Upper lobe of left lung (tissue), 6 donors: ENCODE measurements around the gene PPP1R12B. TPM values are rescaled to one million over a fixed set of nuclear protein-coding genes. Genes with fewer than 3 reads are reported as not detected.
"Not testable (repeated sequence)": the region's sequence is repeated elsewhere in the genome, so short reads cannot be mapped to it uniquely, and the experiment has no call there.

Experiments
- ATAC-seq, 2 donors: fragments of 200-7000 bp; cut with Tn5 transposase; one replicate each; pipeline ENCODE4 v1.9.1; 2022; ENCODE audit warnings: mild to moderate bottlenecking in 2 of 2, moderate library complexity in 2 of 2; ENCODE audit not compliant: low FRiP score in 2 of 2
- DNase-seq, 2 donors: peaks; one replicate each; pipeline ENCODE4 v3.0.0-alpha.2; 2019 to 2020
- H3K27ac ChIP-seq, 4 donors: fragments of 200-600 bp; sonication (generic); one replicate each; pipeline ENCODE4 v1.5.1; 2016 to 2019
- H3K27me3 ChIP-seq, 4 donors: fragments of 200-600 bp; sonication (generic); one replicate each; pipeline ENCODE4 v1.5.1; 2017 to 2019
- H3K36me3 ChIP-seq, 4 donors: fragments of 200-600 bp; sonication (generic); one replicate each; pipeline ENCODE4 v1.5.1; 2016 to 2019
- H3K4me1 ChIP-seq, 4 donors: fragments of 200-600 bp; sonication (generic); one replicate each; pipeline ENCODE4 v1.5.1; 2018 to 2019
- H3K4me3 ChIP-seq, 4 donors: fragments of 200-600 bp; sonication (generic); one replicate each; pipeline ENCODE4 v1.5.1; 2017 to 2019; ENCODE audit warnings: mild to moderate bottlenecking in 2 of 4, moderate library complexity in 1 of 4
- H3K9me3 ChIP-seq, 4 donors: fragments of 200-600 bp; sonication (generic); one replicate each; pipeline ENCODE4 v1.5.1; 2018 to 2019
- CTCF ChIP-seq, 6 experiments: fragments of 450-650 bp in 4 of 6; fragments of 200-600 bp in 2 of 6; sonication (generic) in 2 of 6; IDR thresholded peaks; one replicate each; pipeline ENCODE4 v1.5.1; 2016 to 2019; ENCODE audit warnings: antibody characterized with exemption in 6 of 6
- EP300 ChIP-seq, 4 donors: sonication (generic); formaldehyde crosslinking; IDR thresholded peaks; one replicate each; pipeline ENCODE4 v1.5.1; 2017; ENCODE audit warnings: antibody characterized with exemption in 4 of 4, control low read depth in 2 of 4
- POLR2A ChIP-seq, 4 donors: fragments of 450-650 bp; IDR thresholded peaks; one replicate each; pipeline ENCODE4 v1.5.1; 2016 to 2017; ENCODE audit warnings: antibody characterized with exemption in 4 of 4, mild to moderate bottlenecking in 2 of 4
- POLR2AphosphoS5 ChIP-seq, 2 donors: sonication (generic); formaldehyde crosslinking; IDR thresholded peaks; one replicate each; pipeline ENCODE4 v1.5.1; 2017; ENCODE audit warnings: antibody characterized with exemption in 2 of 2
- WGBS, 2 donors: methylation state at CpG; one replicate each; pipeline ENCODE4 v1.1.5; 2017 to 2018; 5-methylcytosine and 5-hydroxymethylcytosine counted together
- total RNA-seq, 6 donors: library from RNA; depleted of rRNA in 4 of 6; stranded (reverse); fragments of >200 nt in 4 of 6; gene quantifications; one replicate each; pipeline versions ENCODE4 v1.1.0 to v1.2.1, GENCODE V29; 2016 to 2021
- donor health status: DM: no; HTN: no; CAD: no; lungs with moderate emphysema.
- donor health status: DM: no; HTN: yes; CAD: no; lungs with severe emphysema.

The PPP1R12B gene
- total RNA-seq, 6 donors from 2014 or later = 27.6 to 120 (median 40.5) TPM

- no peak for DNase-seq
- no peak overlapping the region for H3K27ac ChIP-seq
These were observed 16.8 kb downstream of the PPP1R12B start for GRCh38 chr1:202365092-202365815.

GRCh38 chr1:202367271-202367670, 18.8 kb downstream of the PPP1R12B start:
- TF ChIP-seq EP300 (IDR thresholded peaks at IDR 0.05) = no peak
- TF ChIP-seq CTCF (IDR thresholded peaks at IDR 0.05) = no peak
- no peak for TF ChIP-seq POLR2A (IDR thresholded peaks at IDR 0.05)
- TF ChIP-seq POLR2AphosphoS5 (IDR thresholded peaks at IDR 0.05) = no peak
- Histone ChIP-seq H3K27me3 (no peaks in the 10 kb centered on the region), H3K36me3 (no peaks in the 10 kb centered on the region), H3K27ac (no peak overlapping the region), H3K4me1 (peaks cover 0 to 10% (median 2%) of the 10 kb centered on the region in 4 donors), H3K4me3 (no peak overlapping the region), H3K9me3 (no peaks in the 10 kb centered on the region)
- 95 to 100% methylated on average over 1 of the region's 1 CpG for WGBS, 2 donors
- DNase-seq (no peak), ATAC-seq (no peak)

More at GRCh38 chr1:202365092-202365815, 16.8 kb downstream of the PPP1R12B start:
- Histone ChIP-seq H3K27me3 (no peaks in the 10 kb centered on the region), H3K4me3 (no peak overlapping the region), H3K4me1 (peaks cover 0 to 10% (median 2%) of the 10 kb centered on the region in 4 donors), H3K9me3 (no peaks in the 10 kb centered on the region), H3K36me3 (no peaks in the 10 kb centered on the region)
- 75 to 82% methylated on average over 4 of the region's 4 CpGs for WGBS, 2 donors
- TF ChIP-seq EP300 (IDR thresholded peaks at IDR 0.05) = no peak
- TF ChIP-seq POLR2AphosphoS5 (IDR thresholded peaks at IDR 0.05) = no peak
- no peak for TF ChIP-seq CTCF (IDR thresholded peaks at IDR 0.05)
- TF ChIP-seq POLR2A (IDR thresholded peaks at IDR 0.05) = no peak
- peak in 1 of 2 donors; percentile 47 for ATAC-seq

- not testable (repeated sequence) for H3K4me1 ChIP-seq, H3K27me3 ChIP-seq, H3K4me3 ChIP-seq, H3K36me3 ChIP-seq, H3K9me3 ChIP-seq, DNase-seq, H3K27ac ChIP-seq, ATAC-seq
- WGBS, 2 donors = 97% methylated on average over 4 of the region's 4 CpGs
These were observed 22.4 kb downstream of the PPP1R12B start for GRCh38 chr1:202370906-202371305.

GRCh38 chr1:202374099-202374498, 25.6 kb downstream of the PPP1R12B start:
- no peak for TF ChIP-seq POLR2AphosphoS5 (IDR thresholded peaks at IDR 0.05)
- no peak for TF ChIP-seq CTCF (IDR thresholded peaks at IDR 0.05)
- H3K27me3 ChIP-seq = no peaks in the 10 kb centered on the region
- DNase-seq (no peak), ATAC-seq (no peak)
- H3K9me3 ChIP-seq = no peaks in the 10 kb centered on the region
- peaks cover 0 to 5% (median 2%) of the 10 kb centered on the region in 4 donors for H3K4me1 ChIP-seq
- H3K27ac ChIP-seq = no peak overlapping the region
- no peaks in the 10 kb centered on the region for H3K36me3 ChIP-seq
- H3K4me3 ChIP-seq = no peak overlapping the region

- peaks cover 0 to 12% (median 4%) of the 10 kb centered on the region in 4 donors for H3K4me1 ChIP-seq
- 79 to 84% methylated on average over 3 of the region's 3 CpGs for WGBS, 2 donors
- DNase-seq, H3K36me3 ChIP-seq, H3K27ac ChIP-seq, H3K4me3 ChIP-seq, ATAC-seq, H3K27me3 ChIP-seq, H3K9me3 ChIP-seq: not testable (repeated sequence)
These were observed 26.7 kb downstream of the PPP1R12B start for GRCh38 chr1:202375175-202375574.

- TF ChIP-seq CTCF (IDR thresholded peaks at IDR 0.05) (no peak), POLR2AphosphoS5 (IDR thresholded peaks at IDR 0.05) (no peak), EP300 (IDR thresholded peaks at IDR 0.05) (no peak), POLR2A (IDR thresholded peaks at IDR 0.05) (no peak)
- WGBS, 2 donors = 30 to 52% methylated on average over 1 of the region's 1 CpG
- no peaks in the 10 kb centered on the region for H3K9me3 ChIP-seq
- H3K4me3 ChIP-seq = no peak overlapping the region
- H3K4me1 ChIP-seq = peaks cover 0 to 18% (median 6%) of the 10 kb centered on the region in 4 donors
- no peaks in the 10 kb centered on the region for H3K36me3 ChIP-seq
- no peak for DNase-seq
- H3K27ac ChIP-seq = no peak overlapping the region
- H3K27me3 ChIP-seq = no peaks in the 10 kb centered on the region
- ATAC-seq = no peak
These were observed 27.7 kb downstream of the PPP1R12B start for GRCh38 chr1:202376247-202376646.
